Mononuclear cell (primary cell): ENCODE results near the gene CEP85L. TPM values are rescaled to one million over a fixed set of nuclear protein-coding genes. Genes with fewer than 3 reads are reported as not detected.
"Not testable (repeated sequence)": the region's sequence is repeated elsewhere in the genome, so short reads cannot be mapped to it uniquely, and the experiment has no call there.

ENCODE experiments used
- H3K27me3 ChIP-seq: 2 replicates; pipeline ENCODE4 v1.6.0; 2011; ENCODE audit warnings: low read length, control low read depth; ENCODE audit not compliant: insufficient read depth
- H3K4me1 ChIP-seq: 2 replicates; pipeline ENCODE4 v1.5.1; 2011; ENCODE audit warnings: mild to moderate bottlenecking, low read length, control low read depth; ENCODE audit not compliant: insufficient read depth
- H3K4me3 ChIP-seq: 2 replicates; pipeline ENCODE4 v1.5.1; 2011; ENCODE audit warnings: mild to moderate bottlenecking, low read length, moderate library complexity
- H3K9me3 ChIP-seq: 2 replicates; pipeline ENCODE4 v1.5.1; 2011; ENCODE audit warnings: low read depth, mild to moderate bottlenecking, control low read depth, low read length
- total RNA-seq: library from RNA; depleted of rRNA; stranded (reverse); fragments of >200 nt; gene quantifications from one replicate; pipeline ENCODE4 v1.2.3, GENCODE V29; 2012

CEP85L gene
- total RNA-seq, 1 donor, result 75.5 TPM

GRCh38 chr6:118460958-118461470 is 190.4 kb downstream of the CEP85L start:
- no peaks in the 10 kb centered on the region for H3K27me3 ChIP-seq
- H3K4me3 ChIP-seq, result no peak overlapping the region
- no peaks in the 10 kb centered on the region for H3K9me3 ChIP-seq
- no peaks in the 10 kb centered on the region for H3K4me1 ChIP-seq

- Histone ChIP-seq H3K4me1 (no peaks in the 10 kb centered on the region), H3K9me3 (peaks cover 14% of the 10 kb centered on the region), H3K27me3 (no peaks in the 10 kb centered on the region), H3K4me3 (no peak overlapping the region)
Measured at GRCh38 chr6:118456982-118457381, 194.4 kb downstream of the CEP85L start.

- H3K4me3 ChIP-seq, result no peak overlapping the region
- peaks cover 46% of the 10 kb centered on the region for H3K9me3 ChIP-seq
- H3K4me1 ChIP-seq, result no peaks in the 10 kb centered on the region
Measured at GRCh38 chr6:118451839-118452238, 199.6 kb downstream of the CEP85L start.

GRCh38 chr6:118444796-118445195 is 206.6 kb downstream of the CEP85L start:
- H3K9me3 ChIP-seq, result peaks cover 37% of the 10 kb centered on the region
- no peaks in the 10 kb centered on the region for H3K27me3 ChIP-seq
- no peaks in the 10 kb centered on the region for H3K4me1 ChIP-seq
- H3K4me3 ChIP-seq, result no peak overlapping the region

More at GRCh38 chr6:118451839-118452238, 199.6 kb downstream of the CEP85L start:
- H3K27me3 ChIP-seq, result no peaks in the 10 kb centered on the region

- Histone ChIP-seq H3K4me1 (no peaks in the 10 kb centered on the region), H3K9me3 (peaks cover 9% of the 10 kb centered on the region), H3K4me3 (no peak overlapping the region), H3K27me3 (no peaks in the 10 kb centered on the region)
Measured at GRCh38 chr6:118436482-118436881, 214.9 kb downstream of the CEP85L start.

GRCh38 chr6:118434147-118434546 is 217.2 kb downstream of the CEP85L start:
- H3K4me3 ChIP-seq, H3K9me3 ChIP-seq: not testable (repeated sequence)

GRCh38 chr6:118421312-118421711 is 230.1 kb downstream of the CEP85L start:
- H3K4me3 ChIP-seq, H3K4me1 ChIP-seq, H3K27me3 ChIP-seq, H3K9me3 ChIP-seq: not testable (repeated sequence)

More at GRCh38 chr6:118434147-118434546, 217.2 kb downstream of the CEP85L start:
- not testable (repeated sequence) for H3K4me1 ChIP-seq, H3K27me3 ChIP-seq

GRCh38 chr6:118419448-118420394 is 231.7 kb downstream of the CEP85L start:
- Histone ChIP-seq H3K27me3 (no peaks in the 10 kb centered on the region), H3K4me3 (no peak overlapping the region), H3K9me3 (no peaks in the 10 kb centered on the region), H3K4me1 (no peaks in the 10 kb centered on the region)

Other genes with a start within 250 kb of the CEP85L start
- 0.10 TPM for gene PLN, start 103.3 kb downstream of the CEP85L start, total RNA-seq
- gene ASF1A, start 242.6 kb upstream of the CEP85L start, total RNA-seq, result 11.2 TPM